HL-60/S4 treated with phorbol 12-myristate 13-acetate at 8.2 ng/mL for 4 days and 3 days (cell line): Measurements from ENCODE around the gene ZFP91.

Experiments
- in situ Hi-C: fragments of 300-500 bp; cut with MboI; formaldehyde crosslinking; loops from 2 replicates; pipeline ENCODE4 v1.15.0; 2022; ENCODE audit warnings: low sequenced_read_pairs

The ZFP91 gene

GRCh38 chr11:58582437-58582836 is 3.6 kb downstream of the ZFP91 start:
- in situ Hi-C loops, result no loop called here

GRCh38 chr11:58586998-58587397 is 8.1 kb downstream of the ZFP91 start:
- in situ Hi-C loops, result no loop called here

GRCh38 chr11:58591659-58592058 is 12.8 kb downstream of the ZFP91 start:
- in situ Hi-C loops, result no loop called here

GRCh38 chr11:58592760-58593472 is 14.1 kb downstream of the ZFP91 start:
- in situ Hi-C loops, result no loop called here

GRCh38 chr11:58594826-58595225 is 16.0 kb downstream of the ZFP91 start:
- in situ Hi-C loops, result no loop called here

- in situ Hi-C loops, result no loop called here
These were observed 17.8 kb downstream of the ZFP91 start for GRCh38 chr11:58596621-58597020.

GRCh38 chr11:58597486-58598144 is 18.8 kb downstream of the ZFP91 start:
- in situ Hi-C loops, result no loop called here

GRCh38 chr11:58600510-58600909 is 21.6 kb downstream of the ZFP91 start:
- in situ Hi-C loops, result no loop called here

- in situ Hi-C loops, result no loop called here
These were observed 28.3 kb downstream of the ZFP91 start for GRCh38 chr11:58606930-58607714.

- in situ Hi-C loops, result no loop called here
These were observed 29.5 kb downstream of the ZFP91 start for GRCh38 chr11:58608331-58608730.

GRCh38 chr11:58609723-58610122 is 30.9 kb downstream of the ZFP91 start:
- in situ Hi-C loops, result no loop called here

GRCh38 chr11:58613228-58613627 is 34.4 kb downstream of the ZFP91 start:
- in situ Hi-C loops, result no loop called here

- in situ Hi-C loops, result no loop called here
These were observed 36.7 kb downstream of the ZFP91 start for GRCh38 chr11:58615559-58615958.

- in situ Hi-C loops, result no loop called here
These were observed 37.7 kb downstream of the ZFP91 start for GRCh38 chr11:58616594-58616993.

- in situ Hi-C loops, result no loop called here
These were observed 39.2 kb downstream of the ZFP91 start for GRCh38 chr11:58617976-58618557.

GRCh38 chr11:58621586-58622262 is 42.9 kb downstream of the ZFP91 start:
- in situ Hi-C loops, result no loop called here

- in situ Hi-C loops, result no loop called here
These were observed 43.5 kb downstream of the ZFP91 start, which contains the start of gene CNTF for GRCh38 chr11:58622344-58622743. Gene CNTF, plus strand, starts transcription at chr11:58622665. Its CDS starts 88 bp downstream, at chr11:58622753.

- in situ Hi-C loops, result no loop called here
These were observed 46.2 kb downstream of the ZFP91 start for GRCh38 chr11:58625086-58625485.

GRCh38 chr11:58625826-58626460 is 47.1 kb downstream of the ZFP91 start:
- in situ Hi-C loops, result no loop called here

GRCh38 chr11:58626934-58627483 is 48.1 kb downstream of the ZFP91 start:
- in situ Hi-C loops, result no loop called here
